ENCODE results near the gene C16orf90.
"Not testable (repeated sequence)": the region's sequence is repeated elsewhere in the genome, so short reads cannot be mapped to it uniquely, and the experiment has no call there.

The C16orf90 gene

DNA sequence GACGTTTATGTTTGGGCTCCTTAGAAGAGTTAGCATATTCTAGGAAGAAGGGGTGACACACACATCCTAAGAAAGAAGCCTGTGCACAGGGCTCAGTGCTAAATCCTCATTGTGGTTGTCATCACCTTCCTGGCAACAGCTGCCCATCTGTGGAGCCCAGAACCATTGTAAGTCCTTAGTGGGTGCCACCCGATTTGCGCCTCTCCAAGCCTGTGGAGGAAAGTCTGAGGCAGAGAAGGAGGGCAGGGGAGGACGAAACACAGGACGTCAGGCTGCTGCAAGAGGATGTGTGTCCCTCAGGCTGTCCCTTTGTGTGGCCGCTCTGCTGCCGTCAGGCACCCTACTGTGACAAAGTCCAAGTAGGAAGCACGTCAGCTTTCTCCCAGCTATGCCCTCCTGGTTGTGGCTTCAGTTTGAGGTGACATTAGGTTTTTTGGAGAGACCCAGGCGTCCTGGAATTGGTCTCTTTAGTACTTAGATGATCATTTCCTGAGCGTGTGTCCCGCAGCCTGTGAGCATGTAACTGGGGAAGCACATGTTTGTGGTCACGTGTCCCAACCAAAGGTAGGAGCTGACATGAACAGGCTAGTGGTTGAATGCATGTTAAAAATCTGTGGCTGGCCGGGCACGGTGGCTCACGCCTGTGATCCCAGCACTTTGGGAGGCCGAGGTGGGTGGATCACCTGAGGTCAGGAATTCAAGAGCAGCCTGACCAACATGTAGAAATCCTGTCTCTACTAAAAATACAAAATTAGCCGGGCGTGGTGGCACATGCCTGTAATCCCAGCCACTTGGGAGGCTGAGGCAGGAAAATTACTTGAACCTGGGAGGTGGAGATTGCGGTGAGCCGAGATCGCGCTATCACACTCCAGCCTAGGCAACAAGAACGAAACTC, 16.2 kb upstream of the C16orf90 start:
- DNase-seq = no peak

DNA sequence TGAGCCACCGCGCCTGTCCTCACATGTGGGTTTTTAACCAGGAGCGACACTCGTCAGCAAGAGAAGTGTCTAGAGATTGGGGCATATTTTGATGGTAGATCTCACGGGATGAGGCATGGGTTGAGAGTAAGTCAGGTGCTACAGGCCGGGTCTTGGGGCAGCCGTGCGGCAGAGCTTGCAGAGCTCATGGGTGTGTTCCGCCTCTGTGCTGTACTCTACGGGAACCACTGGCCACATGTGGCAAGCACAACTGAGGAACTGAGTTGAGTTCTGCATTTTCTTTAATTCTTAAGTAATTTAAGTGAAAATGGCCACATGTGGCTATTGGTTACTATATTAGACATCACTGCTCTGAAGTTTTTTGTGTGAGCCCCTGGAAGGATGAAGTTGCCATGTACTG, 15.1 kb upstream of the C16orf90 start:
- DNase-seq = no peak

DNA sequence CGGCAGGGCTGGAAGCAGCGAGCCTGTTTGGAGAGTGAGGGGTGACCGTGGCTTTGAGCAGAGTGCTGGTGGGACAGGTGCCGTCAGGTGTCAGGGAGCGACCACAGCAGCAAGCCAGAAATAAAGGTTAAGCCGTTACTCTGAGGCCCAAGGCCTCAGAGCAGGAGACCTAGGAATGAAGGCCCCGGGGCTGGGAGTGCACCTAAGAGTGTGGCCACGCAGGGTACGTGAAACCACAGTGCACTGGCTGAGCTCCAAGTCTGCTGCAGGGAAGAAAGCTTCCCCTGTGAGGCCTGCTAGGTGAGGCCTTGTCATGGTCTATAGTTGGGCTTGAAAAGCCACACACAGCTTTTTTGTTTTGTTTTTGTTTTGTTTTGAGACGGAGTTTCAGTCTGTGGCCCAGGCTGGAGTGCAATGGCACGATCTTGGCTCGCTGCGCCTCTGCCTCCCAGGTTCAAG, 14.2 kb upstream of the C16orf90 start:
- DNase-seq = no peak

DNA sequence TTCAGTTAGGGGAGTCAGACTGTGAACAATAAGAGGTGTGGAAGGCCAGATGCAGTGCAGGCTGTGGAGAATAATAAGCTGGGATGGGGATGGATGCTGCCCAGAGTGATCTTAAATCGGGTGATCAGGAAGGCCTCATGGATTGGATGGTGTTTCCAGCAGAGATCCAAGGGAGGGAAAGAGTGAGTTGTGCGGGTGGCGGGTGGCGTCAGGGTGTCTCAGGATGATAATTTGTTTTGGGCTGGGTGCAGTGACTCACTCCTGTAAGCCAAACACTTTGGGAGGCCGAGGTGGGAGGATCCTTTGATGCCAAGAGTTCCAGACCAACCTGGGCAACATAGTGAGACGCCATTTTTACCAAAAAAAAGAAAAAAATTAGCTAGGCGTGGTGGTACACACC, 13.4 kb upstream of the C16orf90 start:
- DNase-seq = no peak

DNA sequence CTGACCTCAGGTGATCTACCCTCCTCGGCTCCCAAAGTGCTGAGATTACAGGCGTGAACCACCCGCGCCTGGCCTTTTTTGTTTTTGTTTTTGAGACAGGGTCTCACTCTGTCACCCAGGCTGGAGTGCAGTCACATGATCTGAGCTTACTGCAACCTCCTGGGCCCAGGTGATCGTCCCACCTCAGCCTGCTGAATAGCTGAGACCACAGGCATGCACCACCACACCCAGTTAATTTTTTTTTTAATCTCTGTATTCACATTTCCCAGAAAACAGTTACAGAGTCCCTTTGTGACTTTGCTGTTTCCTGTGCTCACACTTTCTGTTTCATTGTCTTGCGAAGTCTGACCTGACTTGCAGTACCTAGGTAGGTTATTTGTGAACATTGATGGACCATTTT, 8.2 kb upstream of the C16orf90 start:
- no peak for DNase-seq

DNA sequence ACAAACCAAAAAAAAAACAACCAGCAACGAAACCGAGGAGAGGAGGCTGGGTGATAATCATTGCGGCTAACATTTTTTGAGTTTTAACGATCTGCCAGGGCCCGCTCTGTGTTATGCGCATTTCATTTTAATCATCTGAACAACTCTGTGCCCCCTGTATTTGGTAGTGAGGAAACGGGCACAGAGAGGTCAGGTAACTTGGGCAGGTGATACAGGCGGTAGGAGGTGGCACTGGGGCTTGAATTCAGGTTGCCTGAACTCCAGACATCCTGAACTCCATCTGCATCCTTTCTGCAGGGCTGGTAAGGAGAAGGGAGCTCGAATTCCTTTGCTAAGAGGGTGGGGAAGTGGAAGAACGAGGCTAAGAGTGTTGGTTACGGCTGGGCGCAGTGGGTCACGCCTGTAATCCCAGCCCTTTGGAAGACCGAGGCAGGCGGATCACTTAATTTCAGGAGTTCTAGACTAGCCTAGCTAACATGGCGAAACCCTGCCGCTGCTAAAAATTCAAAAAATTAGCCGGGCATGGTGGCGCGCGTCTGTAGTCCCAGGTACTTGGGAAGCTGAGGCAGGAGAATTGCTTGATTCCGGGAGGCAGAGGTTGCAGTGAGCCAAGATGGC, 6.6 kb upstream of the C16orf90 start:
- peak; percentile 70 for DNase-seq

GRCh38 chr16:3501412-3501761, 6.1 kb upstream of the C16orf90 start:
- DNase-seq = not testable (repeated sequence)

DNA sequence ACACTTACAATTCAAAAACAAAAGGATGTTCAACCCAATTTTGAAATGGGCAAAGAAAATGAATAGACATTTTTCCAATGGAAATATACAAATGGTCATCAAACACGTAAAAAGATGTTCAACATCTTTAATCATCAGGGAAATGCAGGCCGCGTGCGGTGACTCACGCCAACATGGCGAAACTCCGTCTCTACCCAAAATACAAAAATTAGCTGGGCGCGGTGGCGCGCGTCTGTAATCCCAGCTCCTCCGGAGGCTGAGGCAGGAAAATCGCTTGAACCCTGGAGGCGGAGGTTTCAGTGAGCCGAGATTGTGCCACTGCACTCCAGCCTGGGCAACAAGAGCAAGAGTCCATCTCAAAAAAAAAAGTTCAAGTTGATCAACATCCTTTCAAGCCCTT, 3.7 kb upstream of the C16orf90 start:
- no peak for DNase-seq

- DNase-seq = no peak
These were observed 2.5 kb upstream of the C16orf90 start for GRCh38 chr16:3497771-3498170.

- no peak for DNase-seq
These were observed 1.1 kb upstream of the C16orf90 start for GRCh38 chr16:3496386-3496785.

GRCh38 chr16:3494386-3494973, 809 bp downstream of the C16orf90 start:
- no peak for DNase-seq

DNA sequence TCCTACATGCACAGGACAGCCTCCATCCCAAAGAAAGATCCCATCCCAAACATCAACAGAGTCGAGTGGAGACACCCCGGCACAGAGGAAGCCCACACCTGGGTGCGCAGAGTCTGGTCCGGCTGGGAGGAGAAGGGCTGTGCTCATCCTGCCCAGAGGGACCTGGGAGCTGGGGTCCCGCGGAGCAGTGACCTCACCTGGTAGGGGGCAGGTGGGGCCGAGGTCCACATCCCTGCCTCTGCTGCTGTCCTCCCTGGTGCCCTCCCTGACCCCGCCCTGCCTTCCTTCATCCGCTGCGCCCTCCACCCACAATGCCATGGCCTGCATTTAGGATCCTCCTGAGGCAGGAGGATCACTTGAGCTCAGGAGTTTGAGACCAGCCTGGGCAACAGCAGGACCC, 2.9 kb downstream of the C16orf90 start:
- DNase-seq = no peak

- DNase-seq = no peak
These were observed 4.2 kb downstream of the C16orf90 start for GRCh38 chr16:3490911-3491629.

DNA sequence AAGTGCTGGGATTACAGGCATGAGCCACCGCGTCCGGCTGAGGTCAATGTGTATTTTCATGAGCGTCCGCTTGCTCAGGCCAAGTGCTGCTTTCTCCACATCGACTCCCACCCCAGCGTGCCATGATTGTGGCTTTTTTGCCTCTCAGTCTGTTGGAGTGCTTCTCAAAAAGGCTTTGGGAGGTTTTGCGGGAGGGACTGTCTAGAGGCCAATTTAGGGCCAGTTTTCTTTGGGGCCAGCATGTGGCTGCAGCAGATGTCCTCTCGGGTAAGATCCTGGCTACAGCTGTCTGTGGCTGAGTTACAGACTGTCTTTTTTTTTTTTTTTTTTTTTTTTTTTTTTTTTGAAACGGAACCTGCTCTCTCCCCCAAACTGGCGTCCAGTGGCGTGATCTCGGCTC, 6.5 kb downstream of the C16orf90 start:
- no peak for DNase-seq

GRCh38 chr16:3487521-3488410, 7.5 kb downstream of the C16orf90 start:
- DNase-seq = no peak

GRCh38 chr16:3486506-3487215, 8.6 kb downstream of the C16orf90 start:
- DNase-seq = no peak

DNA sequence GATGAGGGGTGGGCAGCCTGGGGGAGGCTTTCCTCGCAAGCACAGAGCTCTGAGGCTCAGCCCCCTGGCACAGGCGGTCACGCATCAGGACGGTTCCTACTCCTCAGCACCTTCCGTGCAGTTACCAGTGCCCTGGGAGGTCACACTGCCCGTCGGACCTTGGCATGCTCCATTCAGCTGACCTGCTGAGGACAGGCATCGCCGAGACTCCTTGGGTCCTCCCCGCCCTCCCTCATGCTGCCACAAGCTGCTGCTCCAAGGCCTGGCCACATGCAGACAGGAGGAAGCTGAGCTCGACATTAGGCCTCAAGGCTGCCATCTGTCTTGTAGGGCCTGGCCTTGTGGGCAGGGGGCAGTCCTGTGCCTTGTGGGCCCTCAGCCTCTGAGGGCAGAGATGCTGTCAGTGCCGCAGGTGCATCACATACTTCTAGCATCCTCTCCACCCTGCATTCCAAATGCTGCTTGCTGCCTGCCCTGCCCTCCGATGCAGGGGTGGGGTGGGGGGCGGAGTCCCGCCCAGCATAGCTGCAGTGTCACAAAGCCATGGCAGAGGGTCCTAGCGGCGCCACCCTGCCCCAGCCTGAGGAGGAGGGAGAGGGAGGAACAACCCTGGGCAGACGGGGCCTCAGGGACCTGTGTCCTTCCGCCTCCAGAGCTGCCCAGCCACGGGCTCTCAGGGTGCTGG, 9.3 kb downstream of the C16orf90 start:
- DNase-seq = no peak

GRCh38 chr16:3485097-3485745, 10.1 kb downstream of the C16orf90 start:
- no peak for DNase-seq

GRCh38 chr16:3484318-3485096, 10.8 kb downstream of the C16orf90 start:
- no peak for DNase-seq

Measured in NCI-H446 treated with DMSO at 0.1 percent for 48 hours (cell line).